ENCODE results near the gene DLX1.

DLX1 gene

GRCh38 chr2:172087780-172088244 lies 2.5 kb downstream of the DLX1 start:
- DNase-seq, result peak; percentile 71

GRCh38 chr2:172088245-172089004 lies 3.1 kb downstream of the DLX1 start:
- DNase-seq, result peak; percentile 82

GRCh38 chr2:172089005-172089504 lies 3.7 kb downstream of the DLX1 start:
- DNase-seq, result no peak

GRCh38 chr2:172089633-172090032 lies 4.3 kb downstream of the DLX1 start:
- DNase-seq, result no peak

GRCh38 chr2:172090044-172090961 lies 5.0 kb downstream of the DLX1 start:
- peak; percentile 84 for DNase-seq

- DNase-seq, result no peak
Observed at GRCh38 chr2:172091000-172091641, 5.8 kb downstream of the DLX1 start.

- peak; percentile 94 for DNase-seq
Observed at GRCh38 chr2:172091761-172092566, 6.7 kb downstream of the DLX1 start.

GRCh38 chr2:172092716-172093415 lies 7.6 kb downstream of the DLX1 start:
- peak; percentile 55 for DNase-seq

GRCh38 chr2:172093416-172094293 lies 8.3 kb downstream of the DLX1 start:
- peak; percentile 64 for DNase-seq

GRCh38 chr2:172094294-172095145 lies 9.2 kb downstream of the DLX1 start:
- DNase-seq, result peak; percentile 87

- DNase-seq, result peak; percentile 79
Observed at GRCh38 chr2:172095146-172095904, 10.0 kb downstream of the DLX1 start.

- peak; percentile 62 for DNase-seq
Observed at GRCh38 chr2:172095905-172096625, 10.8 kb downstream of the DLX1 start.

GRCh38 chr2:172096626-172097547 lies 11.6 kb downstream of the DLX1 start:
- DNase-seq, result peak; percentile 79

GRCh38 chr2:172097557-172098131 lies 12.3 kb downstream of the DLX1 start:
- peak; percentile 30 for DNase-seq

- DNase-seq, result no peak
Observed at GRCh38 chr2:172098287-172098649, 13.0 kb downstream of the DLX1 start.

All from NCI-H146 (cell line).